H1 (cell line): ENCODE results near the gene ALDH1A3. TPM values are rescaled to one million over a fixed set of nuclear protein-coding genes. Genes with fewer than 3 reads are reported as not detected.

ENCODE experiments used
- CTCF ChIA-PET: fragments of 300-600 bp; sonication (Branson Sonifier 250); formaldehyde crosslinking; loops from one replicate; lab custom pipeline; 2021; ENCODE audit not compliant: partially characterized antibody; lab: Charles Lee
- POLR2A ChIA-PET: fragments of 300-600 bp; sonication (Branson Sonifier 250); formaldehyde crosslinking; loops from one replicate; lab custom pipeline; 2021; ENCODE audit warnings: inconsistent platforms; ENCODE audit not compliant: partially characterized antibody; lab: Charles Lee
- DNase-seq, 2 experiments: peaks; one replicate each; pipeline versions ENCODE4 v3.0.0 to v3.0.0-alpha.2; 2010 to 2022; ENCODE audit warnings: low spot score in 2 of 2, low read depth in 1 of 2, mixed read lengths in 1 of 2
- FAIRE-seq: peaks from 2 replicates; lab custom pipeline; 2011; peaks lifted over from hg19 to GRCh38; lab: Jason Lieb, UNC
- H2AFZ ChIP-seq: 2 replicates; pipeline ENCODE4 v1.8.1; 2012; ENCODE audit warnings: low read length, inconsistent platforms
- H2AK5ac ChIP-seq: 2 replicates; pipeline ENCODE4 v1.6.1; 2013; ENCODE audit warnings: low read depth, low read length
- H2BK120ac ChIP-seq: replicated peaks from 2 replicates; pipeline ENCODE3; 2013; ENCODE audit warnings: low read depth, low read length, inconsistent platforms
- H2BK12ac ChIP-seq: 2 replicates; pipeline ENCODE4 v1.6.1; 2013; ENCODE audit warnings: low read depth, low read length
- H2BK15ac ChIP-seq: 2 replicates; pipeline ENCODE4 v1.6.1; 2013; ENCODE audit warnings: low read length
- H2BK20ac ChIP-seq: 2 replicates; pipeline ENCODE4 v1.6.1; 2013; ENCODE audit warnings: low read length
- H2BK5ac ChIP-seq: 2 replicates; pipeline ENCODE4 v1.6.1; 2013; ENCODE audit warnings: low read depth, low read length
- H3K14ac ChIP-seq: 2 replicates; pipeline ENCODE4 v1.6.1; 2013; ENCODE audit warnings: inconsistent platforms; ENCODE audit not compliant: insufficient read length
- H3K18ac ChIP-seq: 2 replicates; pipeline ENCODE4 v1.6.1; 2013; ENCODE audit warnings: low read length; ENCODE audit errors: extremely low read depth
- H3K23ac ChIP-seq: 2 replicates; pipeline ENCODE4 v1.6.1; 2013; ENCODE audit warnings: inconsistent platforms; ENCODE audit not compliant: insufficient read length
- H3K23me2 ChIP-seq: 2 replicates; pipeline ENCODE4 v1.6.1; 2013; ENCODE audit warnings: low read depth, low read length
- H3K27ac ChIP-seq: 2 replicates; pipeline ENCODE4 v1.6.1; 2011; ENCODE audit warnings: low read depth, low read length, inconsistent platforms
- H3K27me3 ChIP-seq, 4 experiments: replicated peaks in 1 of 4; 1 replicate in 1 of 4; 2 replicates in 3 of 4; pipeline versions ENCODE4 v1.6.1 to v1.8.1; 2011 to 2013; ENCODE audit warnings: low read length in 3 of 4, mild to moderate bottlenecking in 3 of 4, inconsistent platforms in 2 of 4, mixed read lengths in 2 of 4, moderate library complexity in 1 of 4; ENCODE audit not compliant: control insufficient read depth in 3 of 4, insufficient read depth in 3 of 4; ENCODE audit errors: extremely low read depth in 1 of 4
- H3K36me3 ChIP-seq, 4 experiments: 2 replicates each; pipeline versions ENCODE4 v1.6.1 to v1.8.1; 2011 to 2013; ENCODE audit warnings: mild to moderate bottlenecking in 4 of 4, low read length in 3 of 4, moderate library complexity in 2 of 4, control low read depth in 1 of 4, inconsistent platforms in 1 of 4; ENCODE audit not compliant: insufficient read depth in 4 of 4, control insufficient read depth in 2 of 4
- H3K4ac ChIP-seq: replicated peaks from 2 replicates; pipeline ENCODE3; 2013; ENCODE audit warnings: low read length, low read depth, mixed read lengths, inconsistent platforms; ENCODE audit not compliant: insufficient read length
- H3K4me1 ChIP-seq, 4 experiments: replicated peaks in 1 of 4; 1 replicate in 1 of 4; 2 replicates in 3 of 4; pipeline versions ENCODE4 v1.6.1 to v1.8.1; 2011 to 2013; ENCODE audit warnings: low read length in 3 of 4, inconsistent platforms in 2 of 4, mixed read lengths in 1 of 4; ENCODE audit not compliant: insufficient read depth in 4 of 4, control insufficient read depth in 3 of 4
- H3K4me2 ChIP-seq, 2 experiments: 2 replicates each; pipeline versions ENCODE4 v1.6.1 to v1.8.1; 2011 to 2013; ENCODE audit warnings: low read depth in 2 of 2, low read length in 2 of 2, control low read depth in 1 of 2, inconsistent platforms in 1 of 2, mild to moderate bottlenecking in 1 of 2; ENCODE audit not compliant: insufficient read depth in 1 of 2
- H3K4me3 ChIP-seq, 4 experiments: fragments of 200-600, 300-600 bp in 1 of 4; sonication (generic), shearing (Covaris generic), sonication (Bioruptor Twin) in 1 of 4; 2 replicates each; pipeline versions ENCODE4 v1.5.1 to v1.8.1; 2011 to 2016; ENCODE audit warnings: low read length in 4 of 4, low read depth in 3 of 4, control low read depth in 2 of 4, inconsistent platforms in 2 of 4, mild to moderate bottlenecking in 2 of 4, mixed read lengths in 1 of 4, moderate library complexity in 1 of 4; ENCODE audit not compliant: insufficient read depth in 2 of 4; ENCODE audit errors: extremely low read depth in 1 of 4
- H3K56ac ChIP-seq: replicated peaks from 2 replicates; pipeline ENCODE3; 2013; ENCODE audit warnings: low read depth, mild to moderate bottlenecking, mixed read lengths, low read length, inconsistent platforms; ENCODE audit not compliant: insufficient read length
- H3K79me1 ChIP-seq: 2 replicates; pipeline ENCODE4 v1.6.1; 2013; ENCODE audit warnings: low read depth, low read length, control low read depth
- H3K79me2 ChIP-seq, 2 experiments: 2 replicates each; pipeline versions ENCODE4 v1.6.1 to v1.8.1; 2012 to 2013; ENCODE audit warnings: low read length in 2 of 2, mild to moderate bottlenecking in 2 of 2, inconsistent platforms in 1 of 2; ENCODE audit not compliant: insufficient read depth in 2 of 2, control insufficient read depth in 1 of 2
- H3K9ac ChIP-seq, 4 experiments: replicated peaks in 1 of 4; 1 replicate in 1 of 4; 2 replicates in 3 of 4; pipeline versions ENCODE4 v1.6.1 to v1.8.1; 2011 to 2013; ENCODE audit warnings: low read depth in 3 of 4, low read length in 3 of 4, control low read depth in 2 of 4, mild to moderate bottlenecking in 2 of 4, moderate library complexity in 2 of 4, inconsistent platforms in 1 of 4; ENCODE audit errors: extremely low read depth in 1 of 4
- H3K9me3 ChIP-seq, 2 experiments: 2 replicates each; pipeline versions ENCODE4 v1.6.1 to v1.8.1; 2012 to 2013; ENCODE audit warnings: mild to moderate bottlenecking in 2 of 2, moderate library complexity in 2 of 2, control low read depth in 1 of 2, inconsistent platforms in 1 of 2, low read depth in 1 of 2, low read length in 1 of 2, mixed read lengths in 1 of 2; ENCODE audit not compliant: insufficient read depth in 2 of 2
- H4K20me1 ChIP-seq, 2 experiments: replicated peaks in 1 of 2; 2 replicates each; pipeline versions ENCODE3 to v1.8.1; 2011 to 2013; ENCODE audit warnings: inconsistent platforms in 2 of 2, low read length in 2 of 2, mild to moderate bottlenecking in 1 of 2; ENCODE audit not compliant: insufficient read depth in 2 of 2, control insufficient read depth in 1 of 2
- H4K5ac ChIP-seq: 2 replicates; pipeline ENCODE4 v1.6.1; 2013; ENCODE audit warnings: low read length, low read depth, mixed read lengths, inconsistent platforms; ENCODE audit not compliant: insufficient read length
- H4K8ac ChIP-seq: 2 replicates; pipeline ENCODE4 v1.8.0; 2013; ENCODE audit warnings: mild to moderate bottlenecking, moderate library complexity, low read length, inconsistent platforms; ENCODE audit not compliant: insufficient read depth; ENCODE audit errors: extremely low read depth
- H4K91ac ChIP-seq: replicated peaks from 2 replicates; pipeline ENCODE3; 2013; ENCODE audit warnings: low read length, mixed read lengths, inconsistent platforms; ENCODE audit not compliant: insufficient read length
- RAD21 ChIP-seq, 2 experiments: IDR thresholded peaks in 1 of 2; conservative IDR thresholded peaks in 1 of 2; 2 replicates each; pipeline ENCODE4 v1.6.1; 2011; ENCODE audit warnings: low read depth in 2 of 2, low read length in 2 of 2, improper control_type of control experiment in 1 of 2, inconsistent platforms in 1 of 2, mild to moderate bottlenecking in 1 of 2, moderate library complexity in 1 of 2
- SP4 ChIP-seq: IDR thresholded peaks from 2 replicates; pipeline ENCODE4 v1.6.1; 2012; ENCODE audit warnings: low read length, inconsistent platforms
- WGBS, 2 experiments: shearing (Covaris generic) in 1 of 2; methylation state at CpG; one replicate each; pipeline versions ENCODE4 v1.1.6 to v1.1.7; 2013 to 2015; ENCODE audit warnings: low lambda C conversion rate in 2 of 2, mixed read lengths in 2 of 2, inconsistent platforms in 1 of 2, low coverage in 1 of 2, missing lambda C conversion rate in 1 of 2; ENCODE audit not compliant: insufficient replicate concordance in 2 of 2, insufficient coverage in 1 of 2, insufficient read length in 1 of 2; ENCODE audit errors: extremely low coverage in 1 of 2, missing lambda C conversion rate in 1 of 2; 5-methylcytosine and 5-hydroxymethylcytosine counted together
- polyA plus RNA-seq, 7 experiments: library from polyadenylated mRNA; depleted of rRNA in 3 of 7; stranded (reverse) in 5 of 7; unstranded in 2 of 7; fragments of >200 nt in 5 of 7; fragments of 200-250 nt in 2 of 7; gene quantifications; 1 replicate in 5 of 7; 2 replicates in 1 of 7; 4 replicates in 1 of 7; pipeline versions ENCODE4 v1.2.1 to v1.2.3, GENCODE V29; 2011 to 2013; ENCODE audit warnings: missing spikeins in 2 of 7, mixed read lengths in 2 of 7
- total RNA-seq: library from RNA; stranded (reverse); fragmentation: NEBNext Ultra II Directional; extraction: Animal tissue kit (Norgen Biotek cat#: 25700); gene quantifications from 2 replicates; pipeline ENCODE4 v1.2.1, GENCODE V29; 2021
- TF ChIP-seq, protein P1 (sequence below), 3 experiments: IDR thresholded peaks; 1 replicate in 2 of 3; 2 replicates in 1 of 3; pipeline versions ENCODE4 v1.5.1 to v1.6.1; 2011; ENCODE audit warnings: low read length in 3 of 3, mild to moderate bottlenecking in 3 of 3, inconsistent platforms in 2 of 3, low read depth in 1 of 3, moderate library complexity in 1 of 3; ENCODE audit not compliant: insufficient read depth in 1 of 3; ENCODE audit errors: control extremely low read depth in 1 of 3

The ALDH1A3 gene
- total and polyA plus RNA-seq, 2 of the 8 experiments (the other 6 are each of a cell fraction or from before 2014, with no cell fraction given) = 2.2 to 5.5 TPM

DNA sequence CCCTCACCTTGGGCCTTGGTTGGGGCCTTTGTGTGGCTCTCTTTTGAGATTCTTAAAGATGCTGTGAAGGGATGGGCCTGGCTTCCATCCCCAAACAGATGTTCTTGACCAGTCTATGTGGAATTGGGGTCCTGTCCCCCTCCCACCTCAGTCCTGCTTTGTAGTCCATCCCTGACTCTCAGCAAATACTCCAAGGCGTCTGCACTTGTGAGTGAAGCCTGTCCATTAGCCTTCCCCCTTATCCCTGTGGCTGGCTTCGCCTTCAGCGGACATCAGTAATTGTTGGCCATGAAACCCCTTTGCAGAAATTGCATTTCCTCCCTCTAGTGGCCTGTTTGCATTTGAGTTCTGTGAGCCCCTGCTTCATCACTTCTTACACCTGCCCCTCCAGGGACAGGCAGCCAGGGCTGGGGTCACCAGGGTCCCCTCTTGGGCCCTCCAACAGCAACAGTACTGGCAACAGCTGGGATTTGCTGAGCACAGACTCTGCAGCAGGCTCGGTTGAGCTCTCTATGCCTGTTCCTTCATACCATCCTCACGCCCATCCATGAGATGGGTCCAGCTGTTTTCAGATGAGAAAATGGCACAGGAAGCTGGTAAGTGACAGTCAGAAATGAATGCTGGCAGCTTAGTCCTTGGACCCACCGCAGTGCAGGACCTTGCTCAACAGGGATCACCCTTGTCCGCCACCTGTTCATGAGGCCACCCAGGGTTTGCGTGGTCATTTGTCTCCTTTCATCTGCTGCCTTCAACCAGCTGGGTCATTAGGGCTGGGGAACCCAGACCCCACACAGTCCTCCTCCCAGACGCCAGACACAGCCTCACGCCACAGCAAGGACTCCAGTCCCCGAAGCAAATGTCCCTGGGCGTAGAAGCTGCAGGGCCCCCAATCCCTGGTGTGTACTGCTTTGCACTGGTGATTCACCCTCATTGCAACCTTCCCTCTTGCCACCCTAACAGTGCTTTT is 30.6 kb downstream of the ALDH1A3 start:
- H3K56ac ChIP-seq = no peak overlapping the region
- 0 out of 2 replicates have a peak overlapping the region, but pooled peaks have one; percentile 31 for H3K27ac ChIP-seq
- no peak overlapping the region for H3K4me3 ChIP-seq
- H3K14ac ChIP-seq = no peak overlapping the region
- H3K36me3 ChIP-seq = no peaks in the 10 kb centered on the region
- no peaks in the 10 kb centered on the region; a peak in 2 of 7 replicates for H3K4me1 ChIP-seq
- no peak overlapping the region for H2BK5ac ChIP-seq
- 79% methylated on average over 12 of the region's 12 CpGs; no CpG with 5 or more reads in 1 of the 2 experiments for WGBS, 2 experiments
- no peak overlapping the region for H2BK20ac ChIP-seq
- H3K23ac ChIP-seq = no peak overlapping the region
- no peak overlapping the region for H4K91ac ChIP-seq
- H3K9ac ChIP-seq = no peak overlapping the region
- no peak overlapping the region for H2BK120ac ChIP-seq
- H3K4me2 ChIP-seq = no peak overlapping the region
- no peak overlapping the region for H2AK5ac ChIP-seq
- H2BK12ac ChIP-seq = no peak overlapping the region
- ChIA-PET POLR2A (no interaction called here), CTCF (interaction anchor here (0.6 to 3.5 kb wide), 17 partner anchors 8 to 292 kb away, joined by 3 to 30 read pairs (median 3); partner anchors contain the start of genes ALDH1A3 and LRRK1)
- no peaks in the 10 kb centered on the region for H4K20me1 ChIP-seq
- no peaks in the 10 kb centered on the region; a peak in 2 of 7 replicates for H3K27me3 ChIP-seq
- no peak for DNase-seq
- peak in 1 of 2 experiments; percentile 31; a peak in 2 of 4 replicates for TF ChIP-seq RAD21 (IDR thresholded peaks at IDR 0.05 in 1 of 2, conservative IDR thresholded peaks at IDR 0.05 in 1 of 2; ENCODE audit: low read depth in 2 of 2, low read length in 2 of 2)
- TF ChIP-seq, protein P1, sequence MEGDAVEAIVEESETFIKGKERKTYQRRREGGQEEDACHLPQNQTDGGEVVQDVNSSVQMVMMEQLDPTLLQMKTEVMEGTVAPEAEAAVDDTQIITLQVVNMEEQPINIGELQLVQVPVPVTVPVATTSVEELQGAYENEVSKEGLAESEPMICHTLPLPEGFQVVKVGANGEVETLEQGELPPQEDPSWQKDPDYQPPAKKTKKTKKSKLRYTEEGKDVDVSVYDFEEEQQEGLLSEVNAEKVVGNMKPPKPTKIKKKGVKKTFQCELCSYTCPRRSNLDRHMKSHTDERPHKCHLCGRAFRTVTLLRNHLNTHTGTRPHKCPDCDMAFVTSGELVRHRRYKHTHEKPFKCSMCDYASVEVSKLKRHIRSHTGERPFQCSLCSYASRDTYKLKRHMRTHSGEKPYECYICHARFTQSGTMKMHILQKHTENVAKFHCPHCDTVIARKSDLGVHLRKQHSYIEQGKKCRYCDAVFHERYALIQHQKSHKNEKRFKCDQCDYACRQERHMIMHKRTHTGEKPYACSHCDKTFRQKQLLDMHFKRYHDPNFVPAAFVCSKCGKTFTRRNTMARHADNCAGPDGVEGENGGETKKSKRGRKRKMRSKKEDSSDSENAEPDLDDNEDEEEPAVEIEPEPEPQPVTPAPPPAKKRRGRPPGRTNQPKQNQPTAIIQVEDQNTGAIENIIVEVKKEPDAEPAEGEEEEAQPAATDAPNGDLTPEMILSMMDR (IDR thresholded peaks at IDR 0.05; ENCODE audit: control extremely low read depth in 1 of 3, insufficient read depth in 1 of 3, low read depth in 1 of 3, low read length in 3 of 3) = peak; percentile 12 to 48 (median 48)
- TF ChIP-seq SP4 = no peak
- no peak overlapping the region for H2AFZ ChIP-seq
- H3K79me2 ChIP-seq = no peaks in the 10 kb centered on the region
- no peaks in the 10 kb centered on the region for H3K23me2 ChIP-seq
- no peak overlapping the region for H2BK15ac ChIP-seq
- no peak for FAIRE-seq
- no peak overlapping the region for H4K5ac ChIP-seq
- H3K79me1 ChIP-seq = no peaks in the 10 kb centered on the region
- no peak overlapping the region for H4K8ac ChIP-seq
- H3K9me3 ChIP-seq = no peaks in the 10 kb centered on the region
- no peak overlapping the region for H3K4ac ChIP-seq
- no peak overlapping the region for H3K18ac ChIP-seq
